ENCODE measurements around the gene ROR2. TPM values are rescaled to one million over a fixed set of nuclear protein-coding genes. Genes with fewer than 3 reads are reported as not detected.

ROR2 gene
- polyA plus RNA-seq, 3 donors: not detected

- no peaks in the 10 kb centered on the region for H3K4me1 ChIP-seq (ENCODE audit: control insufficient read depth in 1 of 2, insufficient read depth in 2 of 2, low read length in 2 of 2)
- H3K27me3 Mint-ChIP-seq (ENCODE audit: low read depth in 3 of 3): peaks cover under 1 to 5% (median 1%) of the 10 kb centered on the region in 3 donors
- WGBS (ENCODE audit: insufficient coverage): 93% methylated on average over 2 of the region's 5 CpGs
- no peak overlapping the region for H3K27ac ChIP-seq (ENCODE audit: low read depth in 1 of 2, low read length in 2 of 2)
- H3K4me3 Mint-ChIP-seq: no peak overlapping the region
- no peaks in the 10 kb centered on the region for H3K4me1 Mint-ChIP-seq
- no peak overlapping the region for H3K9ac ChIP-seq (ENCODE audit: insufficient read depth, low read length, poor library complexity, severe bottlenecking)
- H3K9me3 ChIP-seq (replicated peaks in 1 of 2; ENCODE audit: control insufficient read depth in 1 of 2, insufficient read depth in 1 of 2, low read length in 2 of 2): no peaks in the 10 kb centered on the region
- H3K4me3 ChIP-seq (replicated peaks in 1 of 3; ENCODE audit: low read depth in 2 of 3, low read length in 3 of 3): no peak overlapping the region
- no peak for DNase-seq
- no peak overlapping the region for H3K27ac Mint-ChIP-seq
- TF ChIP-seq CTCF (IDR thresholded peaks at IDR 0.05): no peak
- H2AFZ ChIP-seq (ENCODE audit: insufficient read depth, low read depth, low read length, poor library complexity, severe bottlenecking): no peak overlapping the region
- H3K4me2 ChIP-seq (replicated peaks; ENCODE audit: extremely low read depth, low read length, poor library complexity, severe bottlenecking): no peak overlapping the region
- H3K36me3 Mint-ChIP-seq: no peaks in the 10 kb centered on the region
- intact Hi-C loops (cut with micrococcal nuclease): no loop called here
- H3K27me3 ChIP-seq (ENCODE audit: control insufficient read depth in 2 of 2, insufficient read depth in 2 of 2, low read length in 2 of 2): no peaks in the 10 kb centered on the region
- H3K79me2 ChIP-seq (ENCODE audit: insufficient read depth, low read length): no peaks in the 10 kb centered on the region
- H4K20me1 ChIP-seq (ENCODE audit: insufficient read depth, low read length): no peaks in the 10 kb centered on the region
- H3K36me3 ChIP-seq (replicated peaks in 1 of 2; ENCODE audit: control insufficient read depth in 1 of 2, insufficient read depth in 2 of 2, low read length in 2 of 2): no peaks in the 10 kb centered on the region
- peaks cover 0 to 9% (median 5%) of the 10 kb centered on the region in 7 donors for H3K9me3 Mint-ChIP-seq
Measured at GRCh38 chr9:91549177-91549576, 400.9 kb downstream of the ROR2 start.

- no peak for DNase-seq
- peaks cover 5 to 7% (median 5%) of the 10 kb centered on the region in 3 donors for H3K27me3 Mint-ChIP-seq (ENCODE audit: low read depth in 3 of 3)
- Histone ChIP-seq H3K27ac (ENCODE audit: low read depth in 1 of 2, low read length in 2 of 2) (no peak overlapping the region), H3K4me1 (ENCODE audit: control insufficient read depth in 1 of 2, insufficient read depth in 2 of 2, low read length in 2 of 2) (no peaks in the 10 kb centered on the region), H3K4me2 (replicated peaks; ENCODE audit: extremely low read depth, low read length, poor library complexity, severe bottlenecking) (no peak overlapping the region), H3K9me3 (replicated peaks in 1 of 2; ENCODE audit: control insufficient read depth in 1 of 2, insufficient read depth in 1 of 2, low read length in 2 of 2) (no peaks in the 10 kb centered on the region), H3K79me2 (ENCODE audit: insufficient read depth, low read length) (no peaks in the 10 kb centered on the region), H3K9ac (ENCODE audit: insufficient read depth, low read length, poor library complexity, severe bottlenecking) (no peak overlapping the region), H4K20me1 (ENCODE audit: insufficient read depth, low read length) (no peaks in the 10 kb centered on the region), H3K36me3 (replicated peaks in 1 of 2; ENCODE audit: control insufficient read depth in 1 of 2, insufficient read depth in 2 of 2, low read length in 2 of 2) (no peaks in the 10 kb centered on the region), H2AFZ (ENCODE audit: insufficient read depth, low read depth, low read length, poor library complexity, severe bottlenecking) (no peak overlapping the region), H3K4me3 (replicated peaks in 1 of 3; ENCODE audit: low read depth in 2 of 3, low read length in 3 of 3) (no peak overlapping the region), H3K27me3 (ENCODE audit: control insufficient read depth in 2 of 2, insufficient read depth in 2 of 2, low read length in 2 of 2) (no peaks in the 10 kb centered on the region)
- TF ChIP-seq CTCF (IDR thresholded peaks at IDR 0.05): no peak
- intact Hi-C loops (cut with micrococcal nuclease): no loop called here
- H3K4me3 Mint-ChIP-seq: no peak overlapping the region
- H3K36me3 Mint-ChIP-seq: no peaks in the 10 kb centered on the region
- H3K9me3 Mint-ChIP-seq: peaks cover 0 to 9% (median 5%) of the 10 kb centered on the region in 7 donors
- WGBS (ENCODE audit: insufficient coverage): 100% methylated on average over 1 of the region's 2 CpGs
- no peaks in the 10 kb centered on the region for H3K4me1 Mint-ChIP-seq
- no peak overlapping the region for H3K27ac Mint-ChIP-seq
Measured at GRCh38 chr9:91547081-91547480, 402.9 kb downstream of the ROR2 start.
